OCI-LY7 (cell line): ENCODE data around the gene KIF12. TPM values are rescaled to one million over a fixed set of nuclear protein-coding genes. Genes with fewer than 3 reads are reported as not detected.
A peak's percentile ranks its signal among the peaks of the same experiment; 100 is the strongest.

Source experiments
- BruUV-seq: library from RNA; stranded (reverse); fragments of 400-500 nt; replicated peaks from 2 replicates; lab custom pipeline; 2021; lab: Mats Ljungman, UMichigan
- CTCF ChIA-PET: fragments of 300-600 bp; sonication (Branson Sonifier 250); formaldehyde crosslinking; loops from one replicate; lab custom pipeline; 2022; ENCODE audit warnings: antibody characterized with exemption; ENCODE audit not compliant: unreplicated experiment; lab: Charles Lee
- POLR2A ChIA-PET: fragments of 300-600 bp; sonication (Branson Sonifier 250); formaldehyde crosslinking; loops from one replicate; lab custom pipeline; 2022; ENCODE audit warnings: antibody characterized with exemption; lab: Charles Lee
- DNase-seq: peaks from one replicate; pipeline ENCODE4 v3.0.0-alpha.2; 2015; ENCODE audit warnings: low spot score
- H2AFZ ChIP-seq: fragments of 200-600 bp; sonication (generic), shearing (Covaris generic); 2 replicates; pipeline ENCODE4 v1.6.1; 2014; ENCODE audit warnings: mild to moderate bottlenecking, antibody characterized with exemption, low read length, moderate library complexity
- H3K27ac ChIP-seq: fragments of 200-600 bp; sonication (generic); 2 replicates; pipeline ENCODE4 v1.5.1; 2014; ENCODE audit warnings: mixed run types, low read depth, mild to moderate bottlenecking, moderate library complexity, low read length, inconsistent platforms; ENCODE audit not compliant: poor library complexity, severe bottlenecking
- H3K36me3 ChIP-seq: fragments of 200-600 bp; sonication (generic); 2 replicates; pipeline ENCODE4 v1.6.1; 2014; ENCODE audit warnings: mild to moderate bottlenecking, antibody characterized with exemption, low read length, moderate library complexity, mixed read lengths; ENCODE audit not compliant: insufficient read depth
- H3K4me1 ChIP-seq: fragments of 200-600 bp; sonication (generic); 2 replicates; pipeline ENCODE4 v1.5.1; 2014; ENCODE audit warnings: mild to moderate bottlenecking, low read length; ENCODE audit not compliant: insufficient read depth, poor library complexity, severe bottlenecking
- H3K4me2 ChIP-seq: fragments of 200-600 bp; sonication (generic); 2 replicates; pipeline ENCODE4 v1.6.1; 2014; ENCODE audit warnings: mild to moderate bottlenecking, low read length
- H3K4me3 ChIP-seq: fragments of 200-600 bp; sonication (generic); 2 replicates; pipeline ENCODE4 v1.5.1; 2014; ENCODE audit warnings: mild to moderate bottlenecking, low read depth, low read length; ENCODE audit not compliant: poor library complexity, severe bottlenecking
- H3K79me2 ChIP-seq: fragments of 200-600 bp; sonication (generic); 2 replicates; pipeline ENCODE4 v1.6.1; 2016; ENCODE audit warnings: low read depth, mild to moderate bottlenecking, low read length, moderate library complexity, mixed read lengths; ENCODE audit not compliant: insufficient read depth
- H3K9me2 ChIP-seq: fragments of 200-600 bp; sonication (generic); 2 replicates; pipeline ENCODE4 v1.6.1; 2016; ENCODE audit warnings: mild to moderate bottlenecking, low read length, mixed read lengths; ENCODE audit not compliant: insufficient read depth
- H3K9me3 ChIP-seq: fragments of 200-600 bp; sonication (generic); 2 replicates; pipeline ENCODE4 v1.6.1; 2014; ENCODE audit warnings: mild to moderate bottlenecking, mixed run types, low read length, mixed read lengths
- H4K20me1 ChIP-seq: fragments of 200-600 bp; sonication (generic); 2 replicates; pipeline ENCODE4 v1.6.1; 2014; ENCODE audit warnings: mild to moderate bottlenecking, antibody characterized with exemption, low read length, moderate library complexity, mixed read lengths; ENCODE audit not compliant: insufficient read depth
- EZH2phosphoT487 ChIP-seq: fragments of 200-600 bp; sonication (generic); IDR thresholded peaks from 2 replicates; pipeline ENCODE4 v1.6.1; 2018; ENCODE audit warnings: low read depth, borderline replicate concordance, mild to moderate bottlenecking, mixed run types, antibody characterized with exemption, low read length, moderate library complexity, mixed read lengths
- intact Hi-C: fragments of 100-400 bp; cut with micrococcal nuclease; formaldehyde crosslinking; loops from one replicate; pipeline ENCODE4 v1.10.0; 2022; ENCODE audit not compliant: unreplicated experiment
- total RNA-seq, 2 experiments: library from RNA; depleted of rRNA in 1 of 2; stranded (reverse); fragments of >200 nt in 1 of 2; shearing (Covaris generic) in 1 of 2; gene quantifications; 2 replicates each; pipeline ENCODE4 v1.2.3, GENCODE V29; 2014 to 2022
- TF ChIP-seq, protein P1 (sequence below): fragments of 200-600 bp; sonication (generic); conservative IDR thresholded peaks from 2 replicates; pipeline ENCODE4 v1.5.1; 2014; ENCODE audit warnings: mild to moderate bottlenecking, antibody characterized with exemption, low read length, moderate library complexity, mixed read lengths

The KIF12 gene
- total RNA-seq, 2 experiments from 2014 or later = not detected

DNA sequence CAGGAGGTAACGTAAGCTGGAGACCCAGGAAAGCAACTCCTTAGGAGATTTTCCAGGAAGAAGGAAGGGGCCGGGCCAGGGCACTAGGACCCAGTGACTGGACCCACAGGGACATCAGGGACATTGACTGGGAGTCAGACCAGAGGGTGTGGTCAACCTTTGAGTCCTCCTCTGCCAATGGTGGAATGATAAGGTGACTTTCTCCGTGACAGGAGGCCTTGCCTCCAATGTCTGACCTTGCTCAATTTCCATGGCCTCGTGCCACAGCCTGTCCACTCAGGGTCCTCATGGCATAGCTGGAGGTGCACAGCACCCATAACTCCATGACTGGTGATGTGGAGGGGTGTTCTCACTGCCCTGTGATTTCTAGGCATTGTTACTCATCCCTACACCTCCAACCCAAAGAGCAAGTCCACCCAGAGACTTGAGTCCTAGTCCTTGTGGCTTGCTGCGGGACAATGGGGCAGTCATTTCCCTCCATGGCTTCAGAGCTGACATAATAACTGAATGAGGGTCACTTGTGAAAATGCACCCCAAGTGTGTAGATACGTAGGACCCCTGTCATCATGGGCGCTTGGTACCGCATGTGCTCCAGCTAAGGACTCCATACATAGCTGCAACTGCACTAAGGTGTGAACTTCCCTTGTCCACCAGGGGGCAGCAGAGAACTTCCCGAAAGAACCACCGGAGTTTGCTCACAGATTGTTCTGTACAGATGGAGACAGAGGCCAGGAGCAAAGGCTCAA lies 16.9 kb downstream of the KIF12 start:
- Histone ChIP-seq H3K79me2 (no peaks in the 10 kb centered on the region), H3K4me3 (no peak overlapping the region), H3K9me3 (no peaks in the 10 kb centered on the region), H3K9me2 (no peaks in the 10 kb centered on the region), H2AFZ (no peak overlapping the region), H3K4me2 (no peak overlapping the region), H4K20me1 (no peaks in the 10 kb centered on the region), H3K27ac (no peak overlapping the region), H3K4me1 (no peaks in the 10 kb centered on the region), H3K36me3 (no peaks in the 10 kb centered on the region)
- no peak for TF ChIP-seq EZH2phosphoT487
- TF ChIP-seq, protein P1, sequence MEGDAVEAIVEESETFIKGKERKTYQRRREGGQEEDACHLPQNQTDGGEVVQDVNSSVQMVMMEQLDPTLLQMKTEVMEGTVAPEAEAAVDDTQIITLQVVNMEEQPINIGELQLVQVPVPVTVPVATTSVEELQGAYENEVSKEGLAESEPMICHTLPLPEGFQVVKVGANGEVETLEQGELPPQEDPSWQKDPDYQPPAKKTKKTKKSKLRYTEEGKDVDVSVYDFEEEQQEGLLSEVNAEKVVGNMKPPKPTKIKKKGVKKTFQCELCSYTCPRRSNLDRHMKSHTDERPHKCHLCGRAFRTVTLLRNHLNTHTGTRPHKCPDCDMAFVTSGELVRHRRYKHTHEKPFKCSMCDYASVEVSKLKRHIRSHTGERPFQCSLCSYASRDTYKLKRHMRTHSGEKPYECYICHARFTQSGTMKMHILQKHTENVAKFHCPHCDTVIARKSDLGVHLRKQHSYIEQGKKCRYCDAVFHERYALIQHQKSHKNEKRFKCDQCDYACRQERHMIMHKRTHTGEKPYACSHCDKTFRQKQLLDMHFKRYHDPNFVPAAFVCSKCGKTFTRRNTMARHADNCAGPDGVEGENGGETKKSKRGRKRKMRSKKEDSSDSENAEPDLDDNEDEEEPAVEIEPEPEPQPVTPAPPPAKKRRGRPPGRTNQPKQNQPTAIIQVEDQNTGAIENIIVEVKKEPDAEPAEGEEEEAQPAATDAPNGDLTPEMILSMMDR = peak; percentile 90
- CTCF ChIA-PET = interaction anchor here (0.8 to 1.1 kb wide), 2 partner anchors 10 to 208 kb away, joined by 4 read pairs; no protein-coding TSS in a partner anchor
- POLR2A ChIA-PET = interaction anchor here (0.7 kb wide), 1 partner anchor 7 kb away, joined by 4 read pairs; no protein-coding TSS in a partner anchor
- DNase-seq = peak; percentile 78
- BruUV-seq = no TSS peak
- intact Hi-C loops = loop anchor here (1.0 kb wide), 1 partner anchor 209 kb away; no protein-coding TSS in a partner anchor

DNA sequence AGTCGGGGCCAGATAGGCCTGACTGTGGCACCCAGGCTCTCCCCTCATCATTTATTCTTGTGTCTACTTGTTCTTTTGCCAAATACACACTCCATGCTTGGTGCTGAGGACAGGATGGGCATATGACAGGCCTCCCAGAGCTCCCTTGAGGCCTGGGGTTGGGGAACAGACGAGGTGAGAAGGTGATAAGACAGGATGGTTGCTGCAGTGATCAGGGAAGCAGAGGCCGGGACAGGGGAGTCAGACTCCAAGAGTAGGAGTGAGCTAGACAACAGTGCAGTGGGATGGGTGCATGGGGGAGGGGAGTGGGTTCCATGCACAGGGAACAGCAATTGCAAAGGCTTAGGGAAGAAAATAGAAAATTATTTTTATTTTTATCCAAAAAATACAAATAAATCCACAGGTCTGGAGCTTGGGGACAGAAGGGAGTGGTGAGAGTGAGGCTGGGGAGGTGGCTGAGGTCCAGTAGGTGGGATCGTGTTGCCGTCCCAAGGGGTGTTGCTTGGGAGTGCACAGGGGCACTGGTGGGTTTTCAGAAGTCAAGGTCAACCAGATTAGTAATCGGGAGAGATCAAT lies 17.6 kb downstream of the KIF12 start:
- no peak overlapping the region for H3K27ac ChIP-seq
- DNase-seq = no peak
- TF ChIP-seq, protein P1 = no peak
- no peak for TF ChIP-seq EZH2phosphoT487
- H3K4me1 ChIP-seq = no peaks in the 10 kb centered on the region
- no TSS peak for BruUV-seq
- no peak overlapping the region for H2AFZ ChIP-seq
- H3K9me2 ChIP-seq = no peaks in the 10 kb centered on the region
- H4K20me1 ChIP-seq = no peaks in the 10 kb centered on the region
- H3K4me3 ChIP-seq = no peak overlapping the region
- ChIA-PET POLR2A (no interaction called here), CTCF (interaction anchor here (0.8 kb wide), 1 partner anchor 209 kb away, joined by 4 read pairs; no protein-coding TSS in a partner anchor)
- H3K9me3 ChIP-seq = no peaks in the 10 kb centered on the region
- no peaks in the 10 kb centered on the region for H3K36me3 ChIP-seq
- H3K4me2 ChIP-seq = no peak overlapping the region
- no peaks in the 10 kb centered on the region for H3K79me2 ChIP-seq
- intact Hi-C loops = loop anchor here (1.0 kb wide), 1 partner anchor 210 kb away; no protein-coding TSS in a partner anchor
